Smooth muscle cell of the brain vasculature (primary cell): ENCODE data around the gene PRKN.

ENCODE experiments used
- DNase-seq: peaks from one replicate; pipeline ENCODE4 v3.0.0-alpha.2; 2012; ENCODE audit warnings: low read depth, low spot score

Gene PRKN

DNA sequence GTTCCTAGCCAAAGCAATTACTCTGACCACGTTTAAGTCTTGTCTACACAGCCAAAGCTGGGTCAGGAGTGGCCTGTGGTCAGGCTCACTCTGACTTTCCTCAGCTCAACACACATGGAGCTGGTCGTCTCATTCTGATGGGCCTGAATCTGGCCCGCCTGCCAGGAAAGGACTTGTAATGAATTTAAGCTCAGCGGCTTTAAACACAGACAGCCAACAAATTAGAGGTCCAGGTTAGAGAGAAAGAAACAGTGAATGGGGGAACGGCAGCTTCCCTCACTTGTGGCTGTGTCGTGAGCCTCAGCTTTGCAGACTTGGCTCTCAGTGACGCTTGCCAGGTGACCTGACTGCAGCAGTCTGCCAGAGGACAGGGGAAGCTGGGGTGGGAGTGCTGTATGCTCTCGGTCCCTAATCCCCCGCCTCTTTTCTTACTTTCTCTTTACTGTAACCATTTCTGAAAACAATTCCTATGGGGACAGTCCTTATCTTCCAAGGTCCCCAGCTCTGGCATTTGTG lies 1331.8 kb downstream of the PRKN start:
- DNase-seq: no peak

DNA sequence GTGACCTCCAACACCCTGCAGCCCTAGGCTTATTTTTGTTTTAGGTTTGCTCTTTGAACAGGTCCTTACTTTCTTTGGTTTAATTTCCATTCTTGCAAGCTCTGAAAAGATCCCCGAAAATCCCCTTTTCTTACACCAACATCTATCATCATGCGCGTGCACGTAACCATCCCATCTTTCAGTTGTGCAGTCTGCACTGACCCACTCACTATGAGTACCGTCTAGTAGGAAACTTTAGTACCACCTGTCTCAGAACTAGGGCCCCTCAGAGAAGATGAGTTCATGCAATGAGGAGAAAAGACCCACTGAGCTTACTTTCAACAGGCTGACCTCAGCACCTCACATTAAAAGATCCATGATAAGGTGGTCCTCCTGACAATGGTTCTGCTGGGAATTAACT lies 1333.1 kb downstream of the PRKN start:
- DNase-seq: no peak

DNA sequence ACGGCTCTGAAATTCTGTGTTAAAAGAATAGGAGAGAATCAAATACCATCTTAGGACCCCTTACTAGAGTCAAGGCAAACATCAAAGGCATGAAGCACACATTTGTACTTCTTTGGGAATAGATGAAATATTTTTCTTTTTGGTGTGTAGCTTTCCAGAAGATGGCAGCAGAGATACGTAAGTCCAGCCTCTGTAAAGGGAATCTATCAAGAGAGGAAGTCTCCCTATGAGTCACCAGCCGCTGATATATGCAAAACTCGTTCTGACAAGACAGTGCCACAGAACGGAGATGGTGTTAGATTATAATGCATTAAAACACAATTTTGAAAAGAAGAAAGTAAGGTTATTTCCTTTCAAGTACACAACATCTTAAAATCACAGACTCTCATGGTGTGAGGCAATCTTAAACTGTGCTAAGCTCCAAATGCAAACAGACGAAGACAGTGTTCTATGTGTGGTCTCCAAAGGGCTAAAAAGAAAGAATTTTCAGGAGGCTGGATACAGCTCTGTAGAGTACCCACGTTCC lies 1333.7 kb downstream of the PRKN start:
- peak; percentile 73 for DNase-seq

DNA sequence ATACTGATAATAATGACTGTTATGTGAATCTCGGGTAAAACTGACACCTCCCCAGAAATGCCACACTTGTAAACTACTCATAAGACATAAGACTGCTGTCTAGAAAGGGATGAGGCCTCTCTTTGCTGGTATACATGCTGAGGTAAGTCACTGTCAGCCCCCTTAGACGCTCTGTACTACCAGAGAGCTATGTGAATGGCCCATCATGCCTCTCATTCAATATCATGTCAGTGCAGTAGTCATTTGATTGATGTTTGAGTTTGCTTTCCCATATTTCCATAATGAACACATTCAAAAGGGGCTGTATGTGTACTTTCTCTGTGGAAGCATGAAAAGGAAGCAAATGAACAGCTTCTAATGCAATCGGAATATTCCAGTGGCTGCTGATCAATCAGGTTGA lies 1334.3 kb downstream of the PRKN start:
- DNase-seq: no peak

DNA sequence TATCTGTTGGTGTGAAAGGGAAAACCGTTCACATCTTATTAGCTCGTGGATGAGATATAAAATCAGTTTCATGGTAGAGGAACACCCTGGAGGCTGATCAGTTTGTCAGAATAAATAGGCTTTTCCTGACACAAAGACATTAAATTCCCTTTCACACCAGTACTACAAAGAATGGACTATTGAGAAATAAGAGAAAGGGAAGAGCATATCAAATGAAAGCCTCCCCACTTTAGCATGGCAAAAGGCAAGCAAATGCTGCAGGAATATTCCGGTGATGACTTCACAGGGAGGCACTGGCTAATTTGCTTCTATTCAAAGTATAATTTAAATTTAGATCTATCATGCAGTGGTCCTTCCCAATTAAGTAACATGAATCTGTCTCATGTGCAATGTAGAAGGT lies 1337.8 kb downstream of the PRKN start:
- DNase-seq: no peak

DNA sequence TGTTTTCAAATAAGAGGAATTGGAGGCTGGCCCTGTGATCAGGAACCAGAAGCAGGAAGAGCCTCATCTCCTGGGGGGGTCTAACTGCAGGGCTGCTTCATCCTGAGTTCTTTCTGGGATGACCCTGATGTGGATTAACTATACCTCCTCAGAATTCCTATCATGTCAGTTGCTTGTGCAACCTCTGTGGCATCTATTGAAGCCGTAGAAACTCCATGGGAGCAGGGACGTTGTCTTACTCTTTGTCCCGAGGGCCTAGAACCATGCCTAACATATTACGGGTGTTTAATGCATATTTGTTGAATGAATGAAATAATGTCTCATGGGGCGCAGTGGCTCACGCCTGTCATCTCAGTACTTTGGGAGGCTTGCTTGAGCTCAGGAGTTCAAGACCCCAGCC lies 1343.6 kb downstream of the PRKN start:
- DNase-seq: no peak

DNA sequence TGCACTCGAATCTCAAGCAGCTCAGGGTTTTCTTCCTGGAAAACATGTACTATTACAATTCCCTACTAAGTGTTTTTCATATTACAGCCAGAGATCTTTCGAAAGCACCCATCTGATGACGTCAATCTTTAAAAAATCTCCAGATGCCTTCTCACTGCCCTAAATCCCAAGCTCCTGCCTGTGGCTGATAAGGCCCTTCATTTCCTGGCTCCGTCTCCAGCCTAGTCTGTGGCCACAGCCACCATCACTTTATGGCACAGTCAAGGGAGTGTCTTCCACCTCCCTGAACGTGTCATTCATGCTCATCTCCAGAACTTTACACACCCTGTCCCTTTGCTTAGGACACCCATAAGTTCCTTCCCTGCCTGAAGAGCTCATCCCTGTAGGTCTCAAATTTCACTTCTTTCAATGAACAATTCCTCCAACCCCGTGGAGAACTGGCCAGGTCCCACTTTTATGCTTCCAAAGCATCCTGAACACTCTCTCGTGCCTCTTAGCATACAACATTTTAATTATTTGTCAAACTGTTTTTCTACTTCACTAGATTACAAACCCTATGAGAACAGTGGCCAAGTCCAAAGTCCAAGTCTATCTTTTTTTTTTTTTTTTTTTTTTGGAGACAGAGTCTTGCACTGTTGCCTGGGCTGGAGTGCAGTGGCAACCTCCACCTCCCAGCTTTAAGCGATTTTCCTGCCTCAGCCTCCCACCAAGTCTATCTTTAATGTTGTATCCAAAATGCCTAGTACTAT lies 1347.6 kb downstream of the PRKN start:
- no peak for DNase-seq

DNA sequence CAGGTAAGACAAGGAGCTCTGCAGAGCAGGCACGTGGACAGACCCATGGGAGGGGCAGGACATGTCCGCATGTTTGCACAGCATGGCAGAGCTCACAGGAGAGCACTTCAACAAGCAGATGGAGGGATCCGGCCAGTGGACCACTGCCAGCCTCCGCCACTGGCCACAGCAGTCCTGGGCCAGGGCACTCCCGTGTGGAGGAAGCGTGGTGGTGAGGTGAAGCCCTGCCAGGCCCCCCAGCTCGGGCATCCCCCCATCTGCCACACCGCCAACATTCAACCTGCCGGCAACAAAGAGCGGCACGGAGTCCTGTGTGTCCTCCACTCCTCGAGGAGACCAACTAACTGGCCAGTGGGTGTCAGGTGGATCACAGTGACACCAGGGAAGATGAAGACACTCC lies 1349.5 kb downstream of the PRKN start:
- DNase-seq: no peak

DNA sequence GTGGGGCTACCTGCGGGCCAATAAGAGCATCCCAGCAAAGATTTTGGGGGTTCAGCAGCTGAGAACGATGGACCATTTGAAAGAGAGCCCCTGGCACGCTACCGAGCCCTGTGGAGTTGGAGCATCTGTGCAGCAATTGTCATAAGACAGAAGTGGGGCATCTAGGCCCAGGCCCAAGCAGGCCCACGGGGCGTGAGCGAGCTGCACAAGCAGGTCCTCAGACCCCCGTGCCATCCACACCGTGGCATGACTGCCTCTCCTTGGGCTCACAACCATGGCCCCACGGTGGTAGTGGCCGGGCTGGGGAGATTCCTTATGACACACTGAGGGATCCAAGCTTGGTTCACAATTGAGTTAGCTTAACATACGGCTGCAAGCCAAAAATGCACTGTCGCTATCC lies 1350.5 kb downstream of the PRKN start:
- no peak for DNase-seq

DNA sequence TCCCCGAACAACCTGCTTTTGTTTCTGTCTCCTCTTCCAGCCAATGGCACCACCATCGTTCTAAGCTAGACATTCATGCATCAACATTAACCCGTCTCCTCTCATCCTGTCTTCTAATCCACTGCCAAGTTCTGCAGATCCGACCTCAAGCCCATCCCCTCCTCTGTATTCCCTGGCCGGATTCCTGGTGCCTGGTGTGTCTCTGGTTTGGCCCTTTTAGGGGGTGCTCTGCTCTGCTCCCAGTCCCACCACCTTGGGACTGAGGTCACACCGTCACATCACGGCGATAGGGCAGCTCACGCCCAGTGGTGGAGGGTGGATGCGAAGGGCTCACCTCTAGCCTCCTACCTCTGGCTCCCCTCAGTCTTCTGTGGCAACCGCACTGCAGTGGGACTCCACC lies 1351.2 kb downstream of the PRKN start:
- no peak for DNase-seq

DNA sequence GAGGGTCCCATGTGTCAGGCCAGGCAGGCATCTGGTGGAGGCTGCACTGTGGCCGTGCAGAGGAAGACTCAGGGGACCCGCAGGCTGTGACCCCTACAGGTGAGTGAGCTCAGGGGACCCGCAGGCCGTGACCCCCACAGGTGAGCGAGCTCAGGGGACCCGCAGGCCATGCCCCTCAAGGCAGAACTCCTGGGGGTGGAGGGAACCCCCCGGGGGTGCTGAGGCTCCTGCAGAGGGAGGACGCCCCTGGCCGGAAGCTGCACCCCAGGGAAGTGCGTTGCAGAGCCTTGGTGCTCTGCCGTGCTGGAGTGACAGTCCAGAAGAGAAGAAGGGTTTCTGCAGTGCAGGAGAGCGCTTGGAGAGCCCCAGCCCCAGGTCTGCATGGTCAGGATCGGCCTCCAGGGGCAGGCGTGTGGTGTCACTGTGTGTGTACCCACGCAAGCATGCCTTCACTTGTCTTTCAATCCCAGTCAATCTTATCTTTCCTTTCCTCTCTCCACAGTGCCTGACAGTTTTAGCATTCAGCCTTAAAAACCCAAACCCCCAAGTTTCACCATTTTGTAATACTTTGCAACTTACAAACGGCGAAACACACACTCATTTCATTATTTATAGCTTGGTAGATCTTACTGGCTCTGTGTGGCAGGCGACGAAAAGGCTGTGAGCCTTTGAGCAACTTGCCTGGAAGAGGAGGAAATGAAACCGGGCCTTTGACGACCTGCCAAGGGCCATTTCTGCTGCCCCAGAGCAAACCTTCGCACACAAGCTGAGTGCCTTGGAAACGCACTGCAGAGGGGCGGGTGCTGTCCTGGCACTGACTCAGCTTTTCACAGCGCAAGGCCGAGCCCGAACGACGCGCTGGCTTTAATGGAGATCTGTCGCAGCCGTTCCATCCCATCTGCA lies 1352.3 kb downstream of the PRKN start:
- DNase-seq: no peak

DNA sequence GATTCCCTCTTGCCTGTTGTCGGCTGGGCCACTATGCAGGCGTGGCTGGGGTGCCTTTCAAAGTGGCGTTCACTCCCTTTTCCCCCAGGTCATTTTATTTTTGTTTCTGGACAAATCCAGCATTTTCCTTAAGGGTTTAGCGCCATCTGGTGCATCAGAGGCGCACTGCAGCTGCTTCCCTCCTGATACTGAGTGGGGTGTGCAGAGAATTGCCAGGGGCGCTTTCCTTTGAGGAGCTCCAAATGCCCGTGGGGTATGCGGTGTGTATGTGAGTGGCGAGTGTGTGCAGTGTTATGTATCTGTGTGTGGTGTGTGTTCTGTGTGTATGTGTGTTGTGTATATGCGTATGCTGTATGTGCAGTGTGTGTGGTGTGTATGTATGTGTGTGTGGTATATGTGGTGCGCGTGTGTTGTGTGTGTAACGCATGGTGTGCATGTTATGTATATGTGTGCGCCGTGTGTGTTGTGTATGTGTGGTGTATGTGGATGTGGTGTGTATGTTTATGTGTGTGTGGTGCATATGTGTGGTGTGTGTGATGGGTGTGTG lies 1353.6 kb downstream of the PRKN start:
- DNase-seq: no peak

DNA sequence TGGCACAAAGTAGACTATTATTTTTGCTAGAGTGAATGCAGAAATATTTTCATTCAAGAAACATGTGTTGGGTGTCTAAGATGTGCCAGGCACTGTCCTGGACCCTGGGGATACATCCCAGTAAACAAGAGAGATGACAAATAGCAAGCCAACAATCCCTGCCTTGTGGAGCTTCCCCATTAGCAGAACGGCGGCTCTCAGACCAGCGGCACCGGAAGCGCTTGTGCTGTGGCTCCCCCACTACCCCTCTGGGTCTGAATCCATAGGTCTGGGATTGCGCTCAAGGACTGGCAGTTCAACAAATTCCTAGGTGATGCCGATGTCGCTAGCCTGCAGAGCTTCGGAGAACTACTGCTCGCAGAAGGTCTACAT lies 1355.2 kb downstream of the PRKN start:
- no peak for DNase-seq

DNA sequence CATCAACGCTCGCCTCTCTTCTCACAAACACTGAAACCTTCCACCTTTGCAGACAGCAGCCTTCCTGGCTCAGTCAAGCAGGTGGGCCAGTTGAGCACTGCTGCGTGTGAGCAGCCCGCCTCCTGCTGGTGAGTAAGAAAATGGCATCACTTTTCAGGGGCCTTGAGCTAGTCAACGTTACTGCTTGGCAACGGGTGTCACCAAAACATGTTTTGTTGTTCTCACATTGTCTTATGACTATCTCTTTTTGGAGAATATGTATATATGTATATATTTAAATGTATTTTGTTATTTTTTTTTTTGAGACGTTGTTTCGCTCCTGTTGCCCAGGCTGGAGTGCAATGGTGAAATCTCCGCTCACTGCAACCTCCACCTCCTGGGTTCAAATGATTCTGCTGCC lies 1356.7 kb downstream of the PRKN start:
- DNase-seq: peak; percentile 36

DNA sequence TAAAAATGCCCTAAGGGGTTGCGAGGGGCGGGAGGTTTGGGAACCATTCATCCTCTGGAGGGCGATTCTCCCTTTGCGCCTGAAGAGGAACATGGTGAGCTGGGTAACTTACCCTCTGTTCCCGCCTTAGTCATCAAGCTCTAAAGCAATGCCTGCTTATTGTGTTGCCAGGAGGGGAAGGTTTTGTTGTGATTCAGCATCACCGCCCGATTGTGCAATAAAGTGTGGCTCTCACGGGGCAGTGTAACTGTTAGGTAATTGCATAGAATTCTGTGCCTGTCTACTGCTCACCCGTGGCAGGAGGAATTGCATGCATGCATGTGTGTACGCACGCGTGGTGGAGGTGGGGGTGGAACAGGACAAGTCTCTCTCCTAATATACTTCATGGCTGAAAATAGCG lies 1358.2 kb downstream of the PRKN start:
- no peak for DNase-seq

DNA sequence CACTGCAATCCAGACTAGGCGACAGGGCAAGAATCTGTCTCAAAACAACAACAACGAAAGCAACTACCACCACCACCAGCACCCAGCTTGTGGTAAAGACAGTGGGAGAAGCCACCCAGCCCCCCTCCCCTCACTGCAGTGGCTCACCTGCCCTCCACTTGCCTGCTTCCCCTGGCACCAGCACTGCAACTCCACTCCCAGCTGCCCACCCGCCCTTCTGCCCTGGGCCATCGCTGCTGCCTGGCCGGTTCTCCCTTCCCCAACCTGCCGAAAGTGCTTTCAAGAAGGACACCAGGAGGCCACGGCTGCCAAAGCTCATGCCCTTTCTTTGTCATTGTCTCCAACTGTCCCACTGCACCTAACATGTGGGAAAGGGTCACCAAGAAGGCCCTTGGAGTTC lies 1359.1 kb downstream of the PRKN start:
- no peak for DNase-seq

DNA sequence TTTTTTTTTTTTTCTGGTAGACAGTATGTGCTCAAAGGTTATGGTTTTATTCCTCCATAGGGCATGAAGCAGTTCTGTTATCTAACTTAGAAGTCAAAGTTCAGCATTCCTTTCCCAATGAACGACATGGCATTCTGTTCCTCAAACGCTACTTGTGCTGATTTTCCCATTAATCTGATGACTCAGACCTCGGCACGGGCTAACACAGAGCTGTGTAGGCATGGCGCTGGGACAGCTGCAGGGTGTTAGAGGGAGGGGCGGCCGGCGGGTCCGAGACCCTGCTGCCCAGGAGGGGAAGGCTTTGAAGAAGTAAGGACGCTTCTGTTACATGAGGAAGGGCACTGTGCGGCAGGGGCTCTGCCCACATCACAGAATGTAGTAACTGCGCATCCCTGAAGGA lies 1360.1 kb downstream of the PRKN start:
- no peak for DNase-seq

DNA sequence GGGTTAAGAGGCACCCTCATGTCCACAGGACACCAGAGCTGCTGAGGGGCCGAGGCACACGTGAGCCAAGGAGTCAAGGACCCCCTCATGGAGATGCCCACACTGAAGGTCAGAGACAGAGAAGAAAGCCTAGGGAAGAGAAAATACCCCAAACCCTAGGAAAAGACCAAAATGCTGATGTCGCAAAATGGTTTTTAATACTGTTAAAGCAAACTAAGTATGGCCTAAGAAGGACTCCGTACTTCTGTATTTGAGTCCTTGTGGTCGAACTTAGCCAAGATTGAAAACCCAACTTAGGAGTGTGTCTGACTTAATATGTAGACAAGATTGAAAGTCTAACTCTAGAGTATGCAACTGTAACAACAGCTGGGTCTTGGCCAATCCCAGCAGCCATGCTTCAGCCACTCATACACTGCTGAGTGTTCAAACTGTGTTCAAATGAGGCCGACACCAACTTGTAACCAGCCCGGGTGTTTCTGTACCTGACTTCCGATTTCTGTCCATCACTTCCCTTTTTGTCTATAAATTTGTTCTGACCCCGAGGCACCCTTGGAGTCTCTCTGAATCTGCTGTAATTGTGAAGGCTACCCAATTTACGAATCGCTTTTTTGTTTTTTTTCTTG lies 1361.2 kb downstream of the PRKN start:
- DNase-seq: no peak

DNA sequence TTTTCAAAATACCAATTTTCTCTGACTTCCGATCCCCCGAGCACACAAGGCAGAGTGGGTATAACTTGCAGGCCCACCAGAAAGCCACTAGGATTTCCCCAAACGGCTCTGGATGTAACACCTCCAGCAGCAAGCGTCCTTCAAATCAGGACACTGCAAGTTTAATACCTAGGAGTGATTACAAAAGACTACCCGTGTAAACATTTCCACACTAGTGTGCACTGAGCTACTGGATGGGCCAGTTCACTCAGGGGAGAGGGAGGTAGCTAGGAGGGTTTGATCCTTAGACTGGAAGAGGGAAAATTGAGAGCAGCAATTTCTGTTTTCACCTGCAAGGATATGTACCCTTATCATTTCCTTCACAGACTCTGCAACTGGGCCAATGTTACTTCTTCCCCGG lies 1361.9 kb downstream of the PRKN start:
- DNase-seq: no peak

DNA sequence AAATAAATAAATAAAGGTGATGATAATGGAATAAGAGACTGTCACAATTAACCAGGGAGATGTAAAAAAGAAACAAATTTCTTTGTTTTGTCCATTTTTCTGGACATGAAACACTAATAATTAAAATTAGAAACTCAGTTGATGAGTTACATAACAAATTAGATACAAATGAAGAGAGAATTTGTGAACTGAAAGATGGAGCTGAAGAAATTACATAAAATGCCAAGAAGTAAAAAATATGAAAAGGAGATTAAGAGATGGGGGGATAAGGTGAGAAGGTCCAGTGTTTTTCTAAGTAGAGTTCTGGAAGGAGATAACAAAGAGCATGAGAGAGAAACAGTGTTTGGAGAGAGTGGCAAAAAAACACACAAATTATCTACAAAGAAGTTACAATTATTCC lies 1364.3 kb downstream of the PRKN start:
- DNase-seq: no peak

DNA sequence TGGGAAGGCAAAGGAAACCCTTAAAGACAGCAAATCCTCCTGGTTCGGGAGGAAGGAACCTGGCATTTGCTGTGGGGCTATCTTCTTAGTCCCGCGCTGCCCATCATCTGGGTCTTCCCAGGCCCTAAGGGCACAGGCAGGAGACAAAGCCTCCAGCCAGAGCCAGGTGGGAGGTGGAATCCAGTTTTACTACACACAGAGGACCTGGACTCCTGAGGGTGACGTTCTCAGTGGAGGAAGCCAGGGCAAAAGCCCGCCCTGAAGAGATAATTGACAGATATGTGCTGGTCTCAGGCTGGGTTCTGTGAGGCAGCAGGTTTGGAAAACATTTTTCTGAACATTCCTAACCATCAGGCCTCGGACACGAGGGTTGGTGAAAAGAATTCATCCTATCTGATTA lies 1365.3 kb downstream of the PRKN start:
- no peak for DNase-seq

DNA sequence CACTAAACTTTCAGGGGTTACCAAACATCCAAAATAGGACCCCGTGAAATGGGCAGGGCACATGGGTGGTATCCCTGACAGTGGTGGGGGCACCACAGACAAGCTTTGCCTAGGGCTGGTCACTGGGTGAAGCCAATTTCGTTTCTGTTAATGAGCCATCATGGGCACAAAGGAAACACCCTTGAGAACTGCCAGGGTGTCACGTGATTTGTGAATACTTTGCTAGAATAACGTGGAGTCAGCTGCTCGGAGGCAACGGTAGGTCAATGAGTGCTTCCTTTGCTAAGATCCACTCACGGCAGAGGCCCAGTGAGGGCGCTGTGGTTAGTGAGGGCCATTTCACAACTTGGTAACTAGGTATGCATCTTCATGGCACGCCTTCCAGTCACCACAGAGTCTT lies 1366.0 kb downstream of the PRKN start:
- DNase-seq: no peak
